Activated CD8-positive, alpha-beta memory T cell treated with anti-CD3 and anti-CD28 coated beads, Interleukin-2, amount 50 U/mL, for 48 hours (primary cell): ENCODE results near the gene SLC44A5.
"Not testable (repeated sequence)": the region's sequence is repeated elsewhere in the genome, so short reads cannot be mapped to it uniquely, and the experiment has no call there.

Source experiments
- DNase-seq: peaks from one replicate; pipeline ENCODE4 v3.0.0-alpha.2; 2020

SLC44A5 gene

GRCh38 chr1:75519651-75520427, 91.1 kb downstream of the SLC44A5 start:
- DNase-seq: no peak

GRCh38 chr1:75518686-75519085, 92.2 kb downstream of the SLC44A5 start:
- DNase-seq: no peak

GRCh38 chr1:75514270-75514669, 96.6 kb downstream of the SLC44A5 start:
- no peak for DNase-seq

GRCh38 chr1:75506976-75507375, 103.9 kb downstream of the SLC44A5 start:
- DNase-seq: no peak

- DNase-seq: no peak
Observed at GRCh38 chr1:75503221-75503974, 107.5 kb downstream of the SLC44A5 start.

GRCh38 chr1:75502776-75503175, 108.1 kb downstream of the SLC44A5 start:
- DNase-seq: no peak

GRCh38 chr1:75501577-75502295, 109.2 kb downstream of the SLC44A5 start:
- DNase-seq: no peak

- DNase-seq: no peak
Observed at GRCh38 chr1:75492011-75492410, 118.9 kb downstream of the SLC44A5 start.

- no peak for DNase-seq
Observed at GRCh38 chr1:75487399-75487798, 123.5 kb downstream of the SLC44A5 start.

GRCh38 chr1:75484789-75485188, 126.1 kb downstream of the SLC44A5 start:
- DNase-seq: no peak

- DNase-seq: no peak
Observed at GRCh38 chr1:75482951-75483350, 128.0 kb downstream of the SLC44A5 start.

GRCh38 chr1:75476486-75476885, 134.4 kb downstream of the SLC44A5 start:
- not testable (repeated sequence) for DNase-seq

GRCh38 chr1:75475696-75476095, 135.2 kb downstream of the SLC44A5 start:
- no peak for DNase-seq

- DNase-seq: no peak
Observed at GRCh38 chr1:75472971-75473603, 137.8 kb downstream of the SLC44A5 start.

GRCh38 chr1:75472089-75472970, 138.6 kb downstream of the SLC44A5 start:
- DNase-seq: no peak

- DNase-seq: no peak
Observed at GRCh38 chr1:75471252-75471651, 139.7 kb downstream of the SLC44A5 start.

- DNase-seq: no peak
Observed at GRCh38 chr1:75470448-75470847, 140.5 kb downstream of the SLC44A5 start.

- DNase-seq: no peak
Observed at GRCh38 chr1:75469586-75470173, 141.2 kb downstream of the SLC44A5 start.

GRCh38 chr1:75461808-75462325, 149.0 kb downstream of the SLC44A5 start:
- no peak for DNase-seq

- DNase-seq: no peak
Observed at GRCh38 chr1:75449998-75450397, 160.9 kb downstream of the SLC44A5 start.

GRCh38 chr1:75444220-75444619, 166.7 kb downstream of the SLC44A5 start:
- no peak for DNase-seq
